Tibial nerve (tissue), 3 donors: Measurements from ENCODE around the gene OVCH2.

Source experiments
- CTCF ChIP-seq, 5 experiments: fragments of 200-600 bp in 3 of 5; fragments of 450-650 bp in 2 of 5; sonication (generic) in 3 of 5; IDR thresholded peaks; one replicate each; pipeline ENCODE4 v1.5.1; 2016 to 2019; ENCODE audit warnings: antibody characterized with exemption in 5 of 5, mild to moderate bottlenecking in 3 of 5, moderate library complexity in 2 of 5
- POLR2A ChIP-seq, 2 donors: fragments of 450-650 bp; IDR thresholded peaks; one replicate each; pipeline ENCODE4 v1.6.1; 2017; ENCODE audit warnings: antibody characterized with exemption in 2 of 2, mild to moderate bottlenecking in 2 of 2, moderate library complexity in 2 of 2

DNA sequence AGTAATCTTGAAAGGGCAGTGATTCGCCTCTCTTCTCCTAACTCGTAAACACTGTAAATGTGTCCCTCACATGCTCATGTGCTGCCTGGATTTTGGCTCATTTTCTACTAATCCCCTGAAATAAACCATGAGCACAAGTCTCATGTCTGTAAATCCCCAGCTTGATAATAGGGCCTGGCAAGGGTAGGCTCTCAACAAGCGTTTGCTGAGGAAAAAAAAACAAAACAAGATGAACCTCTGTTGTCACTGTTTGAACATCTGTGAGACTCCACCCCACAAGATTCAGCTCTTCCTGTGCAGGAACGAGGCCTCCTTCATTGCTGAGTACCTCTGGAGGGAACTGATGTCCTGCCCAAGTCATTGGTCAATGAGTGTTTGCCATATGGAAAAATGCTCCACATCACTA lies 28.5 kb downstream of the OVCH2 start:
- TF ChIP-seq CTCF (IDR thresholded peaks at IDR 0.05) = no peak
- no peak for TF ChIP-seq POLR2A (IDR thresholded peaks at IDR 0.05)
